GM08714 (cell line): ENCODE results near the gene UBE2L3.
A peak's percentile ranks its signal among the peaks of the same experiment; 100 is the strongest.
"Not testable (repeated sequence)": the region's sequence is repeated elsewhere in the genome, so short reads cannot be mapped to it uniquely, and the experiment has no call there.

ENCODE experiments used
- H3K4me3 ChIP-seq: fragments of 200-500 bp; sonication (Bioruptor generic); 2 replicates; pipeline ENCODE4 v1.5.1; 2014; ENCODE audit warnings: mild to moderate bottlenecking, low read length, inconsistent platforms
- ZNF274 ChIP-seq: IDR thresholded peaks from 2 replicates; pipeline ENCODE4 v1.6.1; 2012; ENCODE audit warnings: mild to moderate bottlenecking, low read depth, low read length

UBE2L3 gene

DNA sequence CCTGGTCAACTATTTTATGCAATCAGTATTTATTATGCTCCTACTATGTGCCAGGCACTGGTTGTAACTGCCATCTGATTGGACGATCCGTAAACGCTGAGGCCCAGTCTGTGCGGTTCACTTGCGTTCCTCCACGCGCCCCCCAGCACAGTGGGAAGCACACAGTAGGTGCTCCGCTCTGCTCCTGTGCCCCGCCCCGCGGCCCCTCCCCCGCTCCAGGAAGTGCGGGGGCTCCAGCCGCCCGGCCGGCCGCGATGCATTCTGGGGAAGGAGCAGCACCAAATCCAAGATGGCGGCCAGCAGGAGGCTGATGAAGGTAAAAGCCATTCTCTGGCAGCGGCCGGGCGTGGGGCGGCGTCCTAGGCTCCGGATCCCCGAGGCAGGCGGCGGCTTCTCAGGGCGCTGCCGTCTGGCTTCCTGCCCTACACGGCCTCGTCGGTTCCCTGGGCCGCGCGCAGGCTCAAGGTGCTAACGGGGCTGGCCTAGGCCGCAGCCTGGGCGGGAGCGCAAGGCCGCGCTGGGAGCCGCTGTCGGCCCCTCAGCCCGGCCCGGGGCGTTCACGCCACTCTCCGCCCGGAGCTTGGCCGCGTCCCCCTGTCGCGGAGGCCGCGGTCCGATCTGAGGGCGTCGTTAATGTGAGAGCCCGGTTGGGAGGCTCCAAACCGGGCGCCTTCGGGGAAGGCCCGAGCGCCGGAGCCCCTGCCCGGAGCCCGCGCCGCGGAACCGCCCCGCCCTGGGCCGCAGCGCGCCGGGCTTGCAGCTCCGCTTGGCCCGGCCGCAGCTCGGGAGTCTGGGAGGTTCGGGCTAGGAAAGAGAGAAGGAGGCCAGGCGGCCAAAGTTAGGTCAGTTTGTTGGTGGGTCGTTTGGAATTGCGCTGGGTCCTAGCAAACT lies at the start of gene UBE2L3:
Gene UBE2L3 (plus strand): TSS at position 259 of the 891 bp plus-strand sequence. CDS start 31 bp downstream, at position 290.
- no peak for TF ChIP-seq ZNF274
- H3K4me3 ChIP-seq, result peak within 1 kb of the TSS; percentile 87

DNA sequence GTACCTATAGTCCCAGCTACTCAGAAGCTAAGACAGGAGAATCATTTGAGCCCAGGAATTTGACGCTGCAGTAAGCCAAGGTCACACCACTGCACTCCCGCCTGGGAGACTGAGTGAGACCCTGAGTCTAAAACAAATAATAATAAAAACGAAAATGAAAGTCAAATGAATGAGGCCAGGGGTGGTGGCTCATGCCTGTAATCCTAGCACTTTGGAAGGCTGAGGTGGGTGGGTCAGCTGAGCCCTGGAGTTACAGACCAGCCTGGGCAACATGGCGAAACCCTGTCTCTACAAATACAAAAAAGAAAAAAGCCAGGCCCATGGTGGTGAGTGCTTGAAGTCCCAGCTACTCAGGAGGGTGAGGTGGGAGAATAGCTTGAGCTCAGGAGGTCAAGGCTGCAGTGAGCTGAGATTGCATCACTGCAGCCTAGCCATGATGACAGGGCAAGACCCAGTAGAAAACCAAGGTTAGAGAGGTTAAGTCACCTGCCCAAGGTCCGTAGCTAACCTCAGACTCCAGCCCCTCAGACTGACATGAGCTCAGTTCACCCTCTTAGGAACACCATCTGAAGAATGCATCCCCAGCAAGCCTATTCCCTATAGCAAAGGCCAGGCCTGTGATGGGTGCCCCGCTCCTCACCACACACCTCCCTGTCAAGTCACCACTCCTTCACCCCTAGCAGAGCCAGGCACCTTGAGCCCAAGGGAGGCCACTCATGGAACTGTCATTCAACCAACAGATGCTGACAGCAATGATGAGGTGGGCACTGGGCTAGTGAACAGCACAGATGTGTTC lies 40.6 kb upstream of the UBE2L3 start:
- H3K4me3 ChIP-seq, result not testable (repeated sequence)

DNA sequence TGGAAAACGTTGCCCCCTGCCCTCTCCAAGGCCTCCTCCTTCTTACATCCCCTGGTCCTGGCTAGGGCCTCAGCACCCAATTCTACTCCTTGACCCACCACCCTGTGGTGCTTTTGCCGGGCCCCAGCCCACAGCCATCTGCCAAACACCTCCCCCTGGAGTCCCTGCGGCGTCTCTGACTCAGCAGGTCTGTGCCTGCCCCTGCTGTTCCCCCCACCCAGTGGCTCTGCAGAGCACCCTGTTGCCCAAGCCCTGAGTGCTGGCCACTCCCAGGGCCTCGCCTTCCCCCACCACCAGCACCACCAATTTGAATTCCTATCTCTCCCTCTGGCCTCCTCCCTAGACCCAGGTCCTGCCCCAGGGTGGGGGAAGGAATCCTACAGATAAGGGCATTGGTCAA lies 36.0 kb upstream of the UBE2L3 start:
- H3K4me3 ChIP-seq, result not testable (repeated sequence)

DNA sequence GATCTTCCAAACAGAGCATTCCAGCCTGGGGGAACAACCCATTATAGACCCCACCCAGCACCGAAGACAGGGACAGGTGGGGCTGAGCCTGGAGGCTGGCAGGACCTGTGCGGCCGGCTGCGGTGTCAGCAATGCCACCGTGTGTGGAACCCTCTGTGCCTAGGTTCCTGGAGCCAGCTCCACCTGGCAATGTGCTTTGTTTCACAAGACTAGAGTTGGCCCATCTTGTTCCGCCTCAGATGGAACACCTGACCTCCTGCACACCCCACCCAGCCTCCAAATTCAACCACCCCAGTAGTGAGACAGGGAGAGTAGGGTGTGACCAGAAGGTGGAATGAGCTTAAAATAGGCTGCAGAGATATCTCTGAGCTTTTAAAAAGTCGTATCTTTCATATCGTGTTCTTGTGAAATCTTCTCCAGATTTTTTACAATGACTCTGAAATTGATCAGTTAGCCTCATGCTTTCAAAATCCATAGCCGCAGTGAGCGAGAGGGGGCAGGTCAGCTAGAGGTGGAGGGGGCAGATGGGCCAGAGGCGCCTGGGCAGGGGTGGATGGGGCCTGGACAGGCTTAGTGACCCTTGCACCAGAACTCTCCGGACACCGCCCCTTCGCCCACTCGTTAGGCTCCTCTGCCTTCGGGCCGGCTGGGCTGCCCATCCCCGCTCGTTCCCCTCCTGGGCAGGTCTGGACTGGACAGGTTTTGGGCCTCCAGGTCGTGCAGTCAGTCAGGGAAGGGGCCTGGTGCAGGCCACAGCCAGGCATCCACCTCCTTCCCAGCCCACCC lies 34.5 kb upstream of the UBE2L3 start:
- not testable (repeated sequence) for H3K4me3 ChIP-seq

DNA sequence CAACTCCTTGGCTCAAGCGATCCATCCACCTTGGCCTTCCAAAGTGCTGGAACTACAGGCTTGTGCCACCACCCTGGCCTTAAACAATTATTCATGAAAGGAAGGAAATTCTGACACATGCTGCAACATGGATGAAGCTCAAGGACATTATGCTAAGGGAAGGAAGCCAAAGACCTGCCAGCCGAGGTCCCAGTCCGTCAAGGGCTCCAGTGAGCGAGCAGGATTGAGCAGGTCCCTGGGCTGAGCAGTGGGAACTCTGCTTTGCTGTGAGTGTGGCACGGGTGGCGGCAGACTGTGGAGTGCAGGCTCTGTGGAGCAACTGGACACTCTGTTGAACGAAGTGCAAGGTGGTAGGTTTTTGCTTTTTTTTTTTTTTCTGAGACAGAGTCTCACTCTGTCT lies 27.7 kb upstream of the UBE2L3 start:
- H3K4me3 ChIP-seq, result not testable (repeated sequence)

DNA sequence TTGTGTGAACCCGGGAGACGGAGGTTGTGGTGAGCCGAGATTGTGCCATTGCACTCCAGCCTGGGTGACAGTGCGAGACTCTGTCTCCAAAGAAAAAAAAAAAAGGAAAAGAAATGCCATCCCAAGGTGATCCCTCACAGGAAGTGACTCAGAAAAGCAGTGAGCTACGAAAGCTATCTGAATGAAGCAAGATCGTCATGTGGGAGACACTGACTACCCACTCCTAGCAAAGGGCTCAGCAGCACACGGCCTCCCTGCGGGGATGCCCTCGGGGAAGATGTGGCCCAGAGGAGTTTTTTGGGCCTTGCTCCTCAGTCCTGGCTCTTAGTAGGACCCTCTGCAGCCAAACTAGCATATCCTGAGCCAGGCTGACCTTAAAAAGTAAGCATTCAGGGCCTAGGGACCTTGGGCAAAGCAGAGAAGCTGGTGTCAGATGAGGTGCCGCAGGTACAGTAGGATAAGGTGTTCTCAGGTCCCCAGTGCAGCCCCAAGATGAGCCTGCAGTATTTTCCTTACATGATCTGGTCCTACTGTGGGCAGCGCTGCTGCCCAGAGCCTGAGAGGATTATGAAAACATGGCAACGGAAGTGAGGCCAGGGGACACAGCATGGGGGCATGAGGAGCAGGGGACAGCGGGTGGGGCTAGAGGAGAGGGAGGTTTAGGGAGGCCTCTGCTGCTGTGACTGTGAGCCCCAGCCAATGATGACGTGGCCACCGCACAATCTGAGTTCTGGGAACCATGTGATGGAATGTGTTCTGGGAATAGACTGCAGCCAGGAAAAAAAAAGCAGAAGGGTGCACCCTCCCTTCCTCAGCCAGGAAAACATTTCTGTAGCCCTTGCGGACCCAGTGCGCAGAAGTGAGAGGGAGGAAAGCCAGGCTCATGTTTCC lies 22.8 kb upstream of the UBE2L3 start:
- not testable (repeated sequence) for H3K4me3 ChIP-seq

DNA sequence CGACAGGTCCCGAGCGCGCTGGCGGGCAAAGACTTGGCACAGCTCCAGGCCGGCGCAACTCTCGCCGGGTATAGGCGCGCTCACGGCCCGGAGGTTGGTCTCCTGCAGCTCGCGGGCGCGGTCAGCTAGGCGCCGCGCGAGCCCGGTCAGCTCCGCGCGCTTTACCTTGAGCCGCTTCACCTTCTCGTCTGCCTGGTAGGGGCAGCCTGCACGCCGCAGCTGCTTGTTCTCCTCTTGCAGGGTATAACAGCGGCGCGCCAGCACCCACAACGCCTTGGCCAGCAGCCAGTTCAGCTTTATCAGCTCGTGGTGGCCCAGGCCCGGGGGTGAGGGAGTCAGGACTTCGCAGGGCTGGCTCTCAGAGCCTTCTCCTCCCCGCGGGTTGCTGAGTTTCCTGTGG lies 18.0 kb upstream of the UBE2L3 start:
- not testable (repeated sequence) for H3K4me3 ChIP-seq

- not testable (repeated sequence) for H3K4me3 ChIP-seq
These were observed 17.4 kb upstream of the UBE2L3 start for GRCh38 chr22:21550008-21550677.

DNA sequence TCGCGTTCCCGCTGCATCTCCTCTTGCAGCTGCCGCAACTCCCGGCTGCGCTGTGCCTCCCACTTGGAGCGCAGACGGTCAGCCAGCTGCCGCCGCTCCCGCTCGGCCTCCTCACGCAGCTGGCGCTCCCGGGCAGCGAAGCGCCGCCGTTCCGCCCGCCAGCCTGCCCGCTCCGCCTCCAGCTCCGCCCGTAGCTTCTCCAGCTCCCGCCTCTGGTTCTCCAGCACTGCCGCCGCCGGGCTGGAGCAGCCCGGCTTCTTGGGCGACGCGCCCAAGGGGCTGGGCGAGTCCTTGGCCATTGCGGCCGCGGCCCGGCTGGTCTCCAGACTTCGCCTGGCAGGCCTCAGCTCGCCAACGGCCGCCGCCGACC lies 16.9 kb upstream of the UBE2L3 start:
- not testable (repeated sequence) for H3K4me3 ChIP-seq

GRCh38 chr22:21551361-21551760 lies 16.2 kb upstream of the UBE2L3 start, which contains the start of gene RIMBP3C:
TSS of gene RIMBP3C (minus strand) at chr22:21551461. CDS start at chr22:21550976, 485 bp downstream.
- not testable (repeated sequence) for H3K4me3 ChIP-seq

- not testable (repeated sequence) for H3K4me3 ChIP-seq
These were observed 8.0 kb upstream of the UBE2L3 start for GRCh38 chr22:21559345-21560125.

DNA sequence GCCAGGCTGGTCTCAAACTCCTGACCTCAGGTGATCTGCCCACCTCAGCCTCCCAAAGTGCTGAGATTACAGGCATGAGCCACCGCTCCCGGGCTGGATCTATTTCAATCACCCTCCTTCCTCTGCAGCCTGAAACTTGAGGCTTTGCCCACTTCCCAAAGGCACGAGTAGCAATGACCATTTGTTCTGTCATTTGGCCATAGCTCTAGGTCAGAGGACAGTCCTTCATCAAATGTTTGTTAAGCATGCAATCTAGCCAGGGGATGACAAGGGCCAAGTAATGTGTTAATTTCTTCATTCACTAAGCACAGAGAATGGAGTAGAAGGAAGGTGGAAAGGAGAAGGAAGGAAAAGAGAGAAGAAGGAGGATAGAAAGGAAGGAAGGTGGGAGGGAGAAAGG lies 6.9 kb upstream of the UBE2L3 start:
- not testable (repeated sequence) for H3K4me3 ChIP-seq

- TF ChIP-seq ZNF274, result no peak
- no peak overlapping the region for H3K4me3 ChIP-seq
These were observed 3.6 kb upstream of the UBE2L3 start for GRCh38 chr22:21563912-21564311.
